Activated CD8-positive, alpha-beta memory T cell treated with anti-CD3 and anti-CD28 coated beads, Interleukin-2, amount 50 U/mL, for 4 hours (primary cell): ENCODE results near the gene RAP2B.

ENCODE experiments used
- DNase-seq: peaks from one replicate; pipeline ENCODE4 v3.0.0-alpha.2; 2020

The RAP2B gene

DNA sequence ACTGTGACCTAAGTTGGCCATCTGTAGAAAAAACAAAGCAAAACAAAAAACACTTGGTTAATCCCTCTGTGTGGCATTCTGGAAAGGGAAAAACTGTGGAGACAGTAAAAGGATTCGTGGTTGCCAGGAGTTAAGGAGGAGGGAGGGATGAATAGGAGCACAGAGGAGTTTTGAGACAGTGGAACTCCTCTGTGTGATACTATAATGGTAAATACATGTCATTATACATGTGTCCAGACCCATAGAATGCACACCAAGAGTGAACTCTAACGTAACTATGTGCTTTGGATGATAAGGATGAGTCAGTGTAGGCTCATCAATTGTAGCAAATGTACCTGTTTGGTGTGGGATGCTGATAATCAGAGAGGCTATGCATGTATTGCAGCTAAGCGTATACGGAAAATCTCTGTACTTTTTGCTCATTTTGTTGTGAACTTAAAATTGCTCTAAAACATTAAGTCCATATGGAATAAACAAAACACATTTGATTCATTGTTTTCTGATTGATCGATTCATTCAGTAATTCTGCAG, 33.4 kb downstream of the RAP2B start:
- no peak for DNase-seq

DNA sequence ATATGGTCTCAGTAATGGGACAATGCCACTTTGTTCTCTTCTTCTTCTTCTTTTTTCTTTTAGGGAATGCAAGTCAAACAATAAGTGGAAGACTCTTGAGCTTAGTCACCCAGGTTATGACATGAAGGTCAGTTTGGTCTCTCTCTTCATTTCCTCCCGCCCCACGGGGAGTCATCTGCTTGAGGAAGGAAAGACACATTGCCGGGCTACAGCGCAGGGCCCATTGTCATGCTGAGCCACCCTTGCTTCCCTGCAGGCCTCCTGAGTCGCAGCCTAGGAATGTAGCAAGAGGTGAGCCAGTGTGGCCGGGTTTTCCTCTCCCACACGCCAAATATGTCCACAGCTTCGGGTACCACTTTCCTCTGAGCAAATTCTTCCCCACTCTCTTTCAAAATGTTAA, 47.6 kb downstream of the RAP2B start:
- no peak for DNase-seq

DNA sequence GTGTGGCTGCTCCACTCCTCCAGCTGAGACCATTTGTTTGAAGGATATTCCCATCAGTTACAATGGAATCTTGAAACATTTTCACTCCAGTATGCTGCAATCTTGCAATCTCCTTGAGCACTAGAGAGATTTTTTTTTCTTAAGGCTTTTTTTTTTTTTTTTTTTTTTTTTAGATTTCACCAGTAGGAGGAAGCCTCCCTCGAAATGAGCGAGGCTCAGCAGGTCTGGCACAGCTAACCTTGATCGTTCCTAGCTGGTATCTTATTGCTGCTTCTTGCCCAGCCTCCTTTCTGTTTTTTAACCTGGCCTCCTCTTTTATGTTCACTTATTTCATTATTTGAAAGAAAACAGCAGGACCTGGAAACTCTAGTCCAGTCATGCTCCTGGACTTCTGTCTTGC, 48.1 kb downstream of the RAP2B start:
- no peak for DNase-seq

DNA sequence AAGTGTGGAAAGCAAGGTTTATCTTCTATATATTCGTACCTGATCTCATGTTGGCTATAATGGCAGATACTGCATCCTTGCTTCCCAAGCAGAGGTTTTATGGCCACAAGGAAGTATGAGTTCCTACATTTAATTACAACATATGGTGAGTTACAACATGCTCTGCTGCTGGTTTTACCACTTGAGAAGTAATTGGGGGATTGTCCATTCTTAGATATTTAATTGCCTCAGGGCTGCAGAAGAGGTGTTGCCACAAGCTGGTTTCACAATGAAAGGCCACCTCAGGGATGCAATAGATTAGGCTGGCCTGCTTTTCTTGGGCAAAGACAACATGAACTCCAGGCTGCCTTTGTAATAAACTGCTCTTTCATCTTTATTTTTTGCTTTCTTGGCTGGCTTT, 48.6 kb downstream of the RAP2B start:
- DNase-seq, result no peak

DNA sequence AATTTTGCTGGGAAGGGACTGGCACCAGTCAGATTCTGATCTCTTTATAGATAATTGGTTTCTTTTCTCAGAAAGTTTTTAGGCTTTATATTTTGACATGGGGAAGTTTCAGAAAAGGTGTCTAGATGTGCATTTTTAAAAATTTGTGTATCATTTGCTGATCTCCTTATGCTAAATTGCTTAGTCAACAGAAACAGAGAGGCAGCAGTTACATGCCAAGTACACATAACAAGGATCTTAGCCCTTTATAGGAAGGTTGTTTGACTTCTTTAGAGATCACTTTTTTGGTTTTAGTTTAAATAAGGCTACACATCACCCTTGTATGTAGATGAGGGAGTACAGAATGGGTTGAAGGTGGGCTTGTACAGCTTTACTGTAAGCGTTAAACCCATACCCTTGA, 53.5 kb downstream of the RAP2B start:
- no peak for DNase-seq

DNA sequence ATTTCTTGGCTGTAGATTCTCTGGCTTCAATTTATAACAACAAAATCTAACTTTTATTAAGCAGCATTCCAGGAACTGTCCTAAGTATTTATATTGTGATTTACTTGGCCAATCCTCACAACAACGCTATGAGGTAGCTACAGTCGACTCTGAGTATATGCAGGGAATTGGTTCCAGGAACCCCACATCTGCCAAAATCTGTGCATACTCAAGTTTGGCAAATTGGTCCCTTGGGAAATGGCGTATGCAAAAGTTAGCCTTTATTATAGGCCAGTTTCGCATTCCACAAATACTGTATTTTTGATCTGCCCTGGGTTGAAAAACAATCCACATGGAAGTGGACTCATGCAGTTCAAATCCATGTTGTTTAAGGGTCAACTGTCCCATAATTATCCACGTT, 53.9 kb downstream of the RAP2B start:
- DNase-seq, result no peak

DNA sequence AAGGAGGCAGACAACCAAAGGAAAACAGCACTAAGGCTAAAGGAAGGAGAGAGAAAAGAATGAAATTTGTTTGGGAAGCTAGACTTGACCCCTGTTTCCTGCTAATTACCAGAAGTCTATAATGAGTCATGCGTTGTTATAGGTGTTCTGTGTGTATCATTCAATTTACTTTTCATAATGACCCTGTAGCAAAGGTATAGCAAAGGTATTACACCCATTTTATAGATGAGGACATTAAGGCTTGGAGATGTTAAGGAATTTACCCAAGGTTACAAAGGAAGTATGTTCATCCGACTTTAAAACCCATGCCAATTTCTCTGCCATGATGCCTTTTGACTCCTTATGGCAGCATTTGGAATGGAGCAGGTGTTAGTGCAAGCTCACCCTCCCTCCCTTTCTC, 54.9 kb downstream of the RAP2B start:
- DNase-seq, result no peak

DNA sequence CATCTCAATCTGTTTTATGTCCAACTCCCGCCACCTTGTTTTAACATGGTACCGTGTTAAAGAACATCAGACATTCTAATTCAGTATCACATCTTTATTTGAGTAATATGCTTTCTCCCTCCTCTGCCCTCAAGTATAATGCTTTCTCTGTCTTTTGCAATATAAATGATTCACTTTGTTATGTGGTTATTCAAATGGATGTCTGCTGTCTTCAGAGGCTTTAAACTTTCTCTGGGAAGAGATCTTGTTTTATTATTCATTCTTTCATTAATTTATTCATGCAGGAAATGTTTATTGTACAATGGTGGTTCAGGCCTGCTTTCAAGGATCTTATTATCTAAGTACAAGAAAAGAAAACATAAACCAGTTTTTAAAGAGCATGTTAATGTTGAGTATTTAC, 57.1 kb downstream of the RAP2B start:
- no peak for DNase-seq
